Activated CD4-positive, alpha-beta T cell treated with anti-CD3 and anti-CD28 coated beads, Interleukin-2, amount 50 U/mL, for 1 hour (primary cell): Measurements from ENCODE around the gene RNF222.
"Not testable (repeated sequence)": the region's sequence is repeated elsewhere in the genome, so short reads cannot be mapped to it uniquely, and the experiment has no call there.

Source experiments
- DNase-seq: peaks from one replicate; pipeline ENCODE4 v3.0.0-alpha.2; 2020

Gene RNF222

DNA sequence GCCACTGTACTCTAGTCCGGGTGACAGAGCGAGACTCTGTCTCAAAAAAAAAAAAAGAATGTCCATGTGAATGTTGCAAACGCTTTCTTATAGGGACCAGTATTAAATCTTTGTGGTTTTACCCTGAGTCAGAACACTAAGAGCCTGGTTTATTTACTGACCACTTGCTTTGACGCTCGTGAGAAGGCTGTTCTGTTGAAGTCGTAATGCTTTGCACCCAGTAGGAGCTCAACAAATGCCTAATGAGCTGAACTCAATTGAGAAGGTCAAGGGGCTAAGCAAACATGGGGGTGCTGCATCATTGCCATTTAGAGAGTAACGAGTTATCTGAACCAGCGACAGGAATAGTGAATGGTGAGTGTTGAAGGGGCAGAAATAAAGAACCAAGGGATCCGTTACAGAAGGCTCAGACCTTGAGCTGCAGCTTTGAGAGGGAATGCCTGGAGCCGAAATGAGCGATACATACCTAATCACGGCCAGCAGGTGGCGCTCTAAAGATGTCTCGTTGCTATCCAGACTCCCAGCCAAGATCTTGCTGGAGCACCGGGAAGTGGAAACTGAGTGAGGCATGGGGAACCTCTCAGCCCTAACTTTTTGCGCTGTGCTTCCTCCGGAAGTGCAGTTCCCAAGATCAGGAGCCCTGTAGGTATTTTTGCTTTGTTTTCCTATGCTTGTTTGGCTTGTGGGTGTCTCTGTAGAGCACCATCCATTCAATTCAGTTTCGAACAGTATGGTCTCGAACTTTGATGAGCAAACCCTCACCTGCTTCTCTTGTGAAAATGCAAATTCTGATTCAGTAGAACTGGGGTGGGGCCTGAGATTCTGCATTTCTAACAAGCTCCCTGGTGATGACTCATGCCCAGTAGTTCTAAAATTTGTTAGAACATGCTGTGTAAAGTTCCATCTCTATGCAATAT lies 12.6 kb upstream of the RNF222 start:
- peak; percentile 82 for DNase-seq

DNA sequence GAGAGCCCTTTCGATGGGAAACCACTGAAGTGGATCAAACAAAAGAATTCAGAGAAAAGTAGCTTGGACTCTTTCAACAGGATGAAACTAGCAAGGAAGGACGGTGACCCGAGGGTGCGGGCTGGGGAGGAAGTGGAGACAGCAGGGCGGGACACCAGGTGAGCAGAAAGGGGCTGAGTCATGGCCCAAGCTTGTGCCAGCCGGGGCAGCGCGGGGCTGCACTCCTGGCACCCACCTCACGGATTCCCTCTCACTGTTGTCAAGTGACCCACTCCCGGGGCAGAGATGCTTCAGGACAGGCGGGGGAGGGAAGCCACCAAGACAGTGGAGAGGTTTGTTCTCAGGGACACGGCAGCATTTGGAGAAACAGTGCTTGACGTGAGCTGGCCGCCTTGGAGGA lies 10.7 kb upstream of the RNF222 start:
- no peak for DNase-seq

DNA sequence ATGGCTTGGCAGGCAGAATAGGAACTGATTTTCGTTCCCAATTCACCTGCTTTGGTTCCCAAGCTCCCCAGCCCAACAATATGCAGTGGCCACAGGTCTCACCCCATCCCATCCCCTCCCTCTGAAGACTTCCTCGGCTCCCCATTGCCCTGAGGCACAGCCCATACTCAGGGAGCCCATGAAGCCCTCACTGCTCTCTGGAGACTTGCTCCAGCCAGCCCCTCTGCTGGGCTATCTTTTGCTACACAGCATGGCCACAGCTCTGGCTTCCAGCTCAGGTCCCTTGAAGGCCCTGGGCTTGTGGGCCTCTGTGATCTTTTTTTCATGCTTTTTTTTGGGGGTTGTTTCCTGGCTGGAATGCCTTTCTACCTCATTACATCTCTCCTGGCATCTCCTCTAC lies 8.5 kb upstream of the RNF222 start:
- DNase-seq, result no peak

DNA sequence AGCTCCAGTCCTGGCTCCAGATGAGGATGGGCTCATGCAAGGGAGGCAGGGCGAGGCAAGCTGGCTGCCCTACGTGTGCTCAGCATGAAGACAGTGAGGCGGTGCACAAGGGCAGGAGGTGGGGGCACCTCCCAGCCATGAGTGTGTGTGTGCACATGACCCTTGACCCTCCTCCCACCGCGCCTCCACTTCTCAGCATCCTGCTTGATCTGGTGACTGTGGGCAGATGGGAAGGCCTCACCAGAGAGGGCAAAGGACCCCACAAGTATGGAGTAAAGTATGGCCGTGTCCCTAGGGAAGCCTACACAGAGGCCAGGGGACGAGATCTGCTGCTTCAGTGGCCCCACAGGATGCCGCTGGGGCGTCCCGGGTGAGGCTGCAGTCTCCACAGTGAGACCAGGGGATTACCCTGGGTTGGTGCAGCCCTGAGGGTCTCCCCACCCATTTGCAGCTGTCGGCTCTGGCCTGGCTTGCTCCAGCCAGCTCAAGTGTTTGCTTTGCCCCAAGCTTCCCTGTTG lies 7.9 kb upstream of the RNF222 start:
- DNase-seq, result no peak

DNA sequence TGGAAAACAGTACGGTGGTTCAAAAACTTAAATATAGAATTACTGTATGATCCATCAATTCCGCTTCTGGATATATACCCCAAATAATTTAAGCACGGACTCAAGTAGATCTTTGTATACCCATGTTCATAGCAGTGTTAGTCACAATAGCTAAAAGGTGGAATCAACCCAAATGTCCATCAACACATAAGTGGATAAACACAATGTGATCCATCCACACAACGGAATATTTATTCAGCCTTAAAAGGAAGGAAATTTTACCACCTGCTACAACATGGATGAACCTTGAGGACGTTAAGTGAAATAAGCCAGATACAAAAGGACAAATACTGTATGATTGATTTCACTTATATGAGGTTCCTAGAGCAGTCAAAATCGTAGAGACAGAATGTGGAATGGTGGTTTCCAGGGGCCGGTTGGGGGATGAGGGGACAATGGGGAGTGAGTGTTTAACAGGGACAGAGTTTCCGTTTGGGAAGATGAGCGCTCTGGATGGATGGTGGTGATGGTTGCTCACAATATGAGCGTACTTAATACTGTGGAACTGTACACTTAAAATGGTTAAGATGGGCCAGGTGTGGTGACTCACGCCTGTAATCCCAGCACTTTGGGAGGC lies 5.4 kb upstream of the RNF222 start:
- no peak for DNase-seq

DNA sequence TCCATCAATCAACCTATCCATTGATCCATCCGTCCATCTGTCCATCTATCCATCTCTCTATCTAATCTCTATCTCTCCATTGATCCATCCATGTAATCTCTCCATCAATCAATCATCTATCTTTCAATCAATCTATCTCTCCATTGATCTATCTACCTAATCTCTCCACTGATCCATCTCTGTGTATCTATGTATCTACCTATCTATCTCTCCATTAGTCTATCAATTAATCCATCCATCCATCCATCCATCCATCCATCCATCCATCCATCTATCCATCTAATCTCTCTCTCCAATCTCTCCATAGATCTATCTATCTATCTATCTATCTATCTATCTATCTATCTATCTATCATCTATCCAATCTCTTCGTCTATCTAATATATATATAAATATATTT lies 3.5 kb upstream of the RNF222 start:
- no peak for DNase-seq

DNA sequence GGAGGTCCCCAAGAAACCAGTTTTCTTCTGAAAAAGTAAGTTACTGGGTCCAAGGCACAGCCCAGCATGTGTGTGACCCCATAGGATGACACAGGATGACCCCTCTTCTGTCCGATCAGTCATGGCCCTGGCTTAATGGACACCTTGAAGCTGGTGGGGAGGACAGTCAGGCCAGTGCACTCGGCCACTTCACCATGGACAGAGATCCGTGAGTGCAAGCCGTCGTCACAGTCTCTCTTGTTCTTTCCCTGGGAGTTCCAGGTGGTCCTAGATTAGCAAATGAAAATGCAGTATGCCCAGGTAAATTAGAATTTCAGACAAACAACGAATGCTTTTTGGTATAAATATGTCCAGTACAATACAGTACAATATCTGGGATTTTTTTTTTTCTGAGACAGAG lies 1.4 kb upstream of the RNF222 start:
- no peak for DNase-seq

DNA sequence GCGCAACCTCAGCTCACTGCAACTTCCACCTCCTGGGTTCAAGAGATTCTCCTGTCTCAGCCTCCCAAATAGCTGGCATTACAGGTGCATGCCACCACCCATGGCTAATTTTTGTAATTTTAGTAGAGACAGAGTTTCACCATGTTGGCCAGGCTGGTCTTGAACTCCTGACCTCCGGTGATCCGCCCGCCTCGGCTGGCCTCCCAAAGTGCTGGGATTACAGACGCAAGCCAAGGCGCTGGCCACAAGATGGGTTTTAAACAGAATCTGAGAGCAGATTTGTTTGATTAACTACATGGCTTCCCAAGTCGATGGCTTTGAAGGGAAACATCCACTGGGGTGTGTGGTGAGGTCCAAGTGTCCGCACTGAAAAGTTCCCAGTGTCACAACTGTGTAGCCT lies 3.1 kb downstream of the RNF222 start:
- not testable (repeated sequence) for DNase-seq

DNA sequence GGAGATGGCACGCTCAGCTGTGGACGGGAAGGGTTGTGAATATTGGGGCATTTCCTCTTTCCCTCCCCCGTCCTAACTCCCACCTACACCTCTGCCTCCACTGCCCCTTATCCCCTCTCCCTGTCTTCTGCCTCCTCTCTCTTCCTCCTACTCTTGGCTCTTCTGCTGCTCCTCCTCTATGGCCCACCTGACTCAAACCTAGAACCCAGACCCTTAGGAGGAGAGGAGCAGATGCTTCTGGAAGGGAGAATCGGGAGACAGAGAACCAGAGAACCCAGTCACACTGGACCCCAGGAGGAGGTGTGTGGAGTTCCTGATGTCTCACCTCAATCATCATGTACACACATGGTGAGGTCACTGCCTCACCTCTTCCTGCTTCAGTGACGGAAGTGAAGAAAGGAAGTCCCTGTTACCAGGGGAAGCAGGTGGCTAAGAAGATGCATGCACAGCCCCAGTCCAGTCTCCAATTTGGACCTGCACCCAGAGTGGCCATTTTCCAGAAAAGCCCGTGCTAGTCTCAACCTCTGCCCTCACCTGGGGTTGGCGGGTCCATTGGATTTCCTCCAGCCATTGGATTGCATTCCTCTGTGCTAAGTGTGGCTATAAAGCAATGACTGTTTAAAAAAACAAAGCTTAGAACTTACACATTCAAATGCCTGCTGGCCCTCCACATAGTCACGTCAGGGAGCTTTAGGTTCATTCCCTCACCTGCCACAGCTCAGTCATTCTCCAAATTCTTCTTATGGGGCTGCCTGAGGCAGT lies 4.0 kb downstream of the RNF222 start:
- DNase-seq, result peak; percentile 20

DNA sequence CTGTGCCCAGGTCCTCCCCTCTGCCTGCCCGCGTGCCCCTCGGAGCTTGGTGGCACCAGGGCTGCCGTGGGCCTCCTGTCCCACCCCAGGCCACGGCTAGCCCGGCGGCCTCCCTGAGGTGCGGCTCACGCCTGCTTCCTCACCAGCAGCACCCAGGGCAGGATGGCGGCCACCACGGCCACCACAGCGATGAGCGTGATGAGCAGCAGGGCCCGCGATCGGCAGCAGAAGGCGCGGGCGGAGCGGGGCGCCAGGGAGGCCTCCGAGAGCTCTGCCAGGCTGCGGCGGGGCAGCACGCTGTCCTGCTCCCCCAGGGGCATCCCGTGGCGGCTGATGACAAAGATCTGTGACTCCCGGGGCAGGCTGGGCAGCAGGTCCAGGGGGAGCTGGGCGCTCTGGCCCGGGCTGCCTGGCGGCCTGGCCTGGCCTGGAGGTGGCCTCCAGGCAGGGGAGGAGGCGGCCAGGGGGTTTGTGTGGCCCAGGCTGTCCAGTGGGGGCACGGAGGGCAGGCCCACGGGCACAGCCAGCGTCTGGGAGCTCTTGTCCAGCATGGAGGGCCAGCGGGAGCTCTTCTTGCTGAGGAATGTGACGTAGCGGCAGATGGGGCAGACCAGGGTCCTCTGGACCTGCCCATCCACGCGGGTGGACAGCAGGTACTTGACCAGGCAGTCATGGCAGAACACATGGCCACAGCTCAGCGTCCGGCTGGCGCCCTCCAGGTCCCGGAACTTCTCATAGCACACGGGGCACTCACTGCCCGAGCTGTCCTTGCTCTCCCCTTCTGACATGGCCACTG lies 4.8 kb downstream of the RNF222 start:
- no peak for DNase-seq

DNA sequence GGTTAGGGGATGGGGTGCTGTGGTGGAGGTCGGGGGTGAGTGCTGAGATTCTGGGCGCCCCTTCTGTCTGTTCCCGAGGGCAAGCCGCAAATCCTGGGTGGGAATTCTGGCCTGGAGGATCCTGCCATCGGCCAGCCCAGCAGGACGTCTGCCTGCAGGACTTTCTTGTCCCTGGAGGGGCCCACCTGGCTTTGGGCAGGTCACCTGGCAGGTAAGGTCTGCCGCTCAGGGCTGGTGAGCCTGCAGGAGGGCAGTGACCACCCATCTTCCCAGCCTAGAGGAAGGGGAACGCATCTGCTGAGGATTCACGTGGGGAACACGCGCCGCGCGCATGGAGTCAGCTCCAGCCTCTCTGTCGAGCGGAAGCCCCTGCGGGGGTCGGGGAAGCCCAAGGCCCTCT lies 5.4 kb downstream of the RNF222 start:
- no peak for DNase-seq

DNA sequence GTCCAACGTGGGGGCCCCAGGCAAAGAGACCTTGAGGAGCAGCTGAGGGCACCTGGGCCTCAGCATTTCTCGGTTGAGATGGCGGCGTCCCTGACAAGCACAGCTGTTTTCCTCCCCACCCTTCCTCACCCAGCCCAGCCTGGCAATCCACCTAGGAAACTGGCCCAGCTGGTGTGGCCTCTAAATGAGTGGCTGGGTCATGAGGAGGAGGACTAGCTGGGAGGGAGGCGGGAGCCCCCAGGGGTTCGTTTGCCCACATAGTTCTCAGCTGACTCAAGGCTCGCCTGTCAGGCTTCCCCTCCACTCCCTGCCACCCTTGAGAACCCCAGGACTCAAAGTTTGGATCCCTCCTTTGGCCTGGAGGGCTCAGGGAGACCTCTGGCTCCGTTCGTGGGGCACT lies 5.9 kb downstream of the RNF222 start:
- no peak for DNase-seq

DNA sequence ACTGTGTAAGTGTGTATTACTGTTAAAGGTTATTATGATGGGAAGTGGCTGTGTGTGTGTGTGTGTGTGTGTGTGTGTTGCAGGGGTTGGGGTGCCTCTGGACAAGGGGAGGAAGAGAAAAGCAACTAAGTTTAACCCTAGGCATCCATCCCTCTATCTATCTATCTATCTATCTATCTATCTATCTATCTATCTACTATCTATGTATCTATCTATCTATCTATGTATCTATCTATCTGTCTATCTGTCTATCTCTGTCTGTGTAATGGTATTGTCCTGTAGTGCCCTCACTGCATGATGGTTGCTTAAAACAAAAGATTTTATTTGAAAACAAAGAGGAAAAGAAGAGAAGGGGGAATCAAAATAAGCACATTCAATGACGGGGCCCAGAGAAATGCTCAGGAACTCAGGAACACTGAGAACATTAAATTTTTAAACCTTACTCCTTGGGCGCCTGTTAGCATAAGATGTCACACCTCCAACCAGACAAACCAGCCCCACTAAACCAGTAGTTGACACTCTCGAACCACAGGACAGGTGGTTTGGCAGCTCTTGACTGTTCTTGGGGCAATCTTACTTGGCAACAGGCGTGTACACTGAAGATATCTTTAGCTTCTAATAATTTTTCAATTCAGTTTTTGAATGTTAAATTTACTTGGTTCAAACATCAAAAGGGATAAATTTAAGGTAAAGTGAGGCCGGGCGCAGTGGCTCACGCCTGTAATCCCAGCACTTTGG lies 9.5 kb downstream of the RNF222 start:
- DNase-seq, result no peak

DNA sequence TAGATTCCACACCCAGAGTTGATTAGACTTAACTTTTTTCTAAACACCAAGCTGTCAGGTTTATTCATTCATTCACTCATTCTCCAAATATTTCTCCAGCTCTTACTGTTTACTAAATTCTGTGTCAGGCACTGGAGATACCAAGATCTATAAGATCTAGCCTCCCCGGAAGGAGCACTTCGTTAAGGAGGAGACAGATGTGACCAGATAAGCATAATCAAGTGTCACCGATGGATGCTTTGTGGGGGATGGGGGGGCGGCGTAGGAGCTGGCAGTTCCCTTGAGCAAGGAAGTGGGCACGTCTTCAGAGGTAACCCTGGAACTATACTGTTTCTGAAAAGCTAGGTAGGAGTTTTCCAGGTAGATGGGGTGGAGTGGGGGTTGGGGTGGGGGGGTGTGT lies 10.8 kb downstream of the RNF222 start:
- DNase-seq, result no peak

DNA sequence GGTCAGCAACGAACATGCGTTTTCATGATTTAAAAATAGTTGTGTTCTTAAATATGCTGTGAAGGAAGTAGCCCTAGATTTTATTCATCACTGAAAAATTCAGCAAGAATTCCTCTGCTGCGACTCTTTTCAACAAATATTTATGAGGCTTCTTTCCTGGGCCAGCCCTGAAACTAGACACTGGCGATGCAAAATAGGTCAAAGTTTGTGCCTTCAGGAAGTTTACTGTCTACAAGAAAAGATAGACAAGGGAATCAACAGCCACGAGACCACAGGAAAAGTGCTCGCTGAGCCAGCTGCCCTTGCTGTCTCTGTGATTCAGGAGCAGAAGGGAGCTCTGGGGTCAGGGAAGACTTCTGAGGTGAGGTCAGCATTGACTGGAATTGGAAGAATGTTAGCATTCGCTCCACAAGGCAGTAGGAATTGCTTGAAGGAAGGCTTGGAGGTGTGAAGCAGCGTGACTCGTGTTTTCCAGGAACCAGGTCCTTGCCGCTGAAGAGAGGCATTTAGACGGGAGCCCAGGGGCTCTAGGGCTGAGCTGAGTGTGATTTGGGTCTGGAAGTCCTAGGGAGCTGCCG lies 12.7 kb downstream of the RNF222 start:
- DNase-seq, result no peak

DNA sequence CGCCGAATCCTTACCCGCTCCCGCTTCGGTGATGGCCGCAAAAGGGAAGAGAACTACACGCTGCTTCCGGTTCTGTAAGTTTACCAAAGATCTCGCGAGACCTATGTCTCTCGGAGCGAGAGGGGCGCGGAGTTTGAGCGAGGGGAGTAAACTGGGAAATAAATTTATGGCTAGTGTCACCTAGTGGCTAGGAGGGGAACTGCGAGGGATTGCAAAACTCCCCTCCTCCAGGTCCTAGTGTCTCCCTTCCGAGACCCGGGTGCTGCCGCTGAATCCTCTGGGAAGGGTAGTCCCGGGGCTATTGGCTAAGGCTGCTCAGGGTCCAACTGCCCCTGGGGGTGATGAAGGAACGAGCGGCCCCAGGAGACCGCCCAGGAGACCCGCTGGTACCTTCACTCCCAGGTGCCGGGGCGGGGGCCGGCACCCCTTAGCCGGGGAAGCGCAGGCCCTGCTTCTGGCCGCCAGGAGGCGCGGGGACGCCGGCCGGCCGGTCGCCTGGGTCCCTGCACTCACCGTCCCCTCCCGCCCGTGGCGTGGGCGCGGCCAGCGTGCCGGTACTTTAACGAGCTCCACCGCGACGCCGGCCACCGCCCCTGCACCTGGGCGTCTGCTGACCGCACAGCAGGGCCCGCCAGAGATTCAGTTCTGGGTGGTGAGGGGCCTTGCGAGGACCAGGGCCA lies 14.3 kb downstream of the RNF222 start, which contains the start of gene RPL26:
RPL26 (minus strand) TSS at position 51 of the 680 bp plus-strand sequence. CDS start 883 bp downstream, outside the sequence.
- peak; percentile 92 for DNase-seq

DNA sequence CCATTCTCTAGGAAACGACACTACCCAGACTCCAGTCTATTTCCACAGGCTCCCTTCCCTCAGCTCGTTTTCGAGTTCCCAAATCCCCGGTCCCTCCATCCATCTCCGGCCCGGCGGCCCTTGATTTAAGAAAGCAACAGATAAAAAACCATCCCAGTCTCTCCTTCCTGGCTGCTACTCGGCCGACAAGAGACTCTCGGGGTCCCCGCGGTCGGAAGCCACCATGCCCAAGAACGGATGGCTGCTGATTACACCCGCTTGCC lies 14.8 kb downstream of the RNF222 start:
- DNase-seq, result no peak

DNA sequence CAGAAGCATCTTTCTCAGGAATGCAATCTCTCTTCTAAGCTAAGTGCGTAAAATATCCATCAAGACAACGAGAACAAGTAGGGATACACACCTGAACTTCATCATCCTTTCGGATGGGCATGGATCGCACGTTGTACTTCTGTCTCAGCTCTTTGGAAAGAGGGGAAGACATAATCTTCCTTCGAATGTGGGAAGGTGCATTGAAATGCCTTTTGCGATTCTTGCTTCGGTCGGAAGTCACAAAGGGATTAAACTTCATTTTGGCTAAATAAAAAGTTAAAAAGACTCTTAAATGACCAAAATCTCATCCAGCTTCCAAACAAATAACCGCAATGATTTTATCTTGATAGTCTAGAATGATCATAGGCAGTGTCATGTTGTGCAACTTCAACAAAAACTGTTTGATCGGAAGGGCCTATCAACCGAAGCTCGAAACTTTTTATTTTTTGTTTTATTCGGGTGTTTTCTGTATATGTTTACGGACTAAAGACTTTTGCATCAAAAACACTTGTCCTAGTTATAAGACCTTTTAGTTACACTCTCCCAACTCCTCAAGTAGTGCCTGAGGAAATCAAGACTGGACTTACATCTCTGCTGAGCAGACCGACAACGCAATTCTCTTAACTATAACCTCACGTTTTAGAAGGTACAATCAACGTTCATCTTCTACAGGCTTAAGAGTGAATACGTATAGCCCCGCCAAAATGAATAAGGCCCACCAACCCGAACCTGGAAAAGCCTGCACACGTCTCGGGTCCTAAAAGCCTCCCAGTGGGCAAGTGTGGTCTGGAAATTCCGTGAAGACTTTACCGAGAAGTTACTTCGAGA lies 15.4 kb downstream of the RNF222 start:
- DNase-seq, result no peak

DNA sequence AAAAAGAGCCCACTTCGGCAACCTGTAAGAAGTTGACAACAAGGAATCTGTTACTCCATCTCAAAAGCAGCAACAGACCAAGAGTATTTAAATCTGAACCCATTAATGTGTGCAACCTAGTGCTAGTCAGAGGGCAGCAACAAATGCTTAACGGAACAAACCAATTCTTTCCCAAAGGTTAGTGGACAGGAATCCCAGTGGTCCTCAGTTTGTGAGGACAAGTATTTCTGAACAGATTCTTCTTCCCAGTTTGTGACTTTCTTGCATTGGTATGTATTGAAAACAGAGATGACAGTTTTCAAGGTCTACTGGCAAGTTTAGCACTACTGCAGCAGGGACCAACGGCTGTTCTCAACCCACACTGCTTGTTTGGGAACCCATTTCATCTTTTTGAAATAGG lies 17.6 kb downstream of the RNF222 start:
- no peak for DNase-seq

DNA sequence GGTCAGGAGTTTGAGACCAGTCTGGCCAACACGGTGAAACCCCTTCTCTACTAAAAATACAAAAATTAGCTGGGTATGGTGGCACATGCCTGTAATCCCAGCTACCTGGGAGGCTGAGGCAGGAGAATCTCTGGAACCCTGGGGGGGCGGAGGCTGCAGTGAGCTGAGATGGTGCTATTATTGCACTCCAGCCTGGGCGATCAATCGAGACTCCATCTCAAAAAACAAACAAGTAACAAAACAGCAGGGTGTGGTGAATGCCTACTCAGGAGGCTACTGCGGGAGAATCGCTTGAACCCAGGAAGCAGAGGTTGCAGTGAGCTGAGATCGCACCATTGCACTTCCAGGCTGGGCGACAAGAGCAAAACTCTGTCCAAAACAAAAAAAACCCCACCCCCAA lies 19.5 kb downstream of the RNF222 start:
- not testable (repeated sequence) for DNase-seq
